DMS153 treated with DMSO at 0.1 percent for 48 hours (cell line): ENCODE data around the gene DMWD.

Source experiments
- DNase-seq: peaks from one replicate; lab custom pipeline; 2025; ENCODE audit not compliant: unreplicated experiment; lab: John Stamatoyannopoulos, UW

The DMWD gene

GRCh38 chr19:45770192-45771101 lies 22.2 kb downstream of the DMWD start:
- peak; percentile 91 for DNase-seq

DNA sequence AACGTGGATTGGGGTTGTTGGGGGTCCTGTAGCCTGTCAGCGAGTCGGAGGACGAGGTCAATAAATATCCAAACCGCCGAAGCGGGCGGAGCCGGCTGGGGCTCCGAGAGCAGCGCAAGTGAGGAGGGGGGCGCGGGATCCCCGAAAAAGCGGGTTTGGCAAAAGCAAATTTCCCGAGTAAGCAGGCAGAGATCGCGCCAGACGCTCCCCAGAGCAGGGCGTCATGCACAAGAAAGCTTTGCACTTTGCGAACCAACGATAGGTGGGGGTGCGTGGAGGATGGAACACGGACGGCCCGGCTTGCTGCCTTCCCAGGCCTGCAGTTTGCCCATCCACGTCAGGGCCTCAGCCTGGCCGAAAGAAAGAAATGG lies 22.8 kb downstream of the DMWD start:
- no peak for DNase-seq

GRCh38 chr19:45768984-45769782 lies 23.5 kb downstream of the DMWD start, which contains the start of gene SIX5:
SIX5 (minus strand) TSS chr19:45769252; CDS start chr19:45768844, 408 bp downstream.
- peak; percentile 87 for DNase-seq

DNA sequence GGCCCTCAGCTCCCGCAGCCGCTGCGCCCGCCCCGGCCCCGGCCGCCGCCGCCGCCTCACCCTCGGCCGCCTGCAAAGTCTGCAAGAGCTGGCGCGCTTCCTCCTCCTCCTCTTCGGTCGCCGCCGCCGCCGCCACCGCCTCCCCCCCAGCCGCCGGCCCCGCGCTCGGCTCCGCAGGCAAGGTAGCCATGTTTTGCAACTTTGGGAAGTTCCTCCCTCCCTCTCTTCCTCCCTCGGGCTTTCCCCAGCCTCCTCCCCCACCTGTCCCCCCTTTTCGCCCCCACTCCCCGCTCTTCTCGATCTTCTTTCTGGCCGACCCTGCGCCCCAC lies 24.0 kb downstream of the DMWD start:
- no peak for DNase-seq

GRCh38 chr19:45767881-45768654 lies 24.6 kb downstream of the DMWD start:
- DNase-seq: no peak

DNA sequence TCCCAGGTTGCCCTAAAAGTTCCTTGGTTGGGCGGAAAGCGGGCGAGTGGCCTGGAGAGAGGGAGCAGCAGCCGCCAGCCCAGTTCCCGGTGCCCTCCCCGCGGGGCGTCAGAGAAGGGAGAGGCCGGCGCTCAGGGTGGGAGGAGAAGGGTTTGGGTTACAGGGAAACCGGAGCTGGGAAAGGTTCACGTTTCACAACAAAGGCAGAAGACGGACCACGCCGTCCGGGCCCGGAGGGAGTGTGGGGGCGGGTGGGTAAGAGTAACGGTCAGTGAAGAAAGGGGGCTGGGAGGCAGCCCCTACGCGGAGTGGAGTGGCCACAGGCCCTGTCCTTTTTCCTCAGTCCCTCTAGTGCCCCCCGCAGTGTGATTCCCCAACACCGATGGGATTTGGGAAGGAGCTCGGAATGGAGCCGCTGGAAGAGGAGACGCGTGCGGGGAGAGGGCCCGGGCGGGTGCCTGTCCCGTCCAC lies 25.2 kb downstream of the DMWD start:
- DNase-seq: no peak

DNA sequence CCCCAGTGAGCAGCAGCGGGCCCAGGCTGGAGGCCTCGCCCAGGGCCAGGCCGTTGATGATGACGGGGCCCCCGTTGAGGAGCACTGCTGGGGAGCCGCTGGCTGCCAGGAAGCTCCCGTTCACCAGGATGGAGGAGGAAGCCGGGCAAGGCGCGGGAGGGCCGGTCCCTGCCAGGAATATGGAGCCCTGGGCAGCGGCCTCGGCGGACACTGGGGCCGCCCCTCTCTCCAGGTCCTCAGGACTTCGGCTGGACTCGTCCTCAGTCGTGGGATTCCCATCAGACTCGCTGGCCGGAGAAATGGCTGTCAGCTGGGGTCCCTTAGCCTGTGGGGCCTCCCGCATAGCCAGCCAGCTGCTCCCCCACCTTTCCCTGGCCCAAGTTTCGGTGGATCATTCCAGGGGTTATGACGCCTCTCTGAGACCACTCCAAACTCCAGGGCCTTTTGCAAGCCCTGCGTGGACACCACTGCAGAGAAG lies 25.7 kb downstream of the DMWD start:
- DNase-seq: no peak

- DNase-seq: no peak
These were observed 26.3 kb downstream of the DMWD start for GRCh38 chr19:45766296-45766868.

- no peak for DNase-seq
These were observed 26.8 kb downstream of the DMWD start for GRCh38 chr19:45765702-45766295.

DNA sequence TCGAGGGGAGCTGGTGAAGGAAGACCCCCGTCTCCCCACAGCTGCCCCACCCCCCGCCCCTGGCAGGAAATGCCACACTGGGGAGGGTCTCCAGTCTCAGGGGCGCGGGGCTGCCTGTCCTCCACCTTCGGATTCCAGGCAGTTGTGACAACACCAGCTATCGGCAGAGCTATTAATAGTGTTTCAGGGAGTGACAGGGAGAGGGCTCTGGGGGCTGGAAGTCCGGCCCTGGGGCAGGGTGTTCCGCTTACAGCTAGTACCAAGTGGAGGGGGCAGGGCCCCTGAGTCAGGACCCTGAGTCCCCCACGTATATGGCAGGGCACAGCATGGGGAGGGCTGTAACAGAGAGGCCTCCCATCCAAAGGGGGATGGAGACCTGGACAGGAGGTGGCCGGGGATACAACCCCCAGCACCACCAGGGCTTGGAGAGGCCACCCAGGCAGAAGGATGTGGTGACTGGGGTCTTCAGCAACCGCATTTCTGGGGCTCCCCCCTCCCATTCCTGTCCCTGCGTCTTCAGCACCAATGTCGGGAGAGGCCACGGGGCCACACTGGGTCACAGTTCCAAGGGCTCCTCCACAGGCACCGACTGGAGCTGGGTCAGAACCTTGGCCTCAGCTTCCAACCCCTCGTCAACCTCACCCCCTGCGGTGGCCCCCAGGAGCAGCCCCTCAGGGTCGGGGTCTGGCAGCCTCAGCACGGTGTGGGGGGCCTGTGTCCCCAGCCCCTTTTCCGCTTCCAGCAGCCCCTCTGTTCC lies 27.5 kb downstream of the DMWD start:
- no peak for DNase-seq

DNA sequence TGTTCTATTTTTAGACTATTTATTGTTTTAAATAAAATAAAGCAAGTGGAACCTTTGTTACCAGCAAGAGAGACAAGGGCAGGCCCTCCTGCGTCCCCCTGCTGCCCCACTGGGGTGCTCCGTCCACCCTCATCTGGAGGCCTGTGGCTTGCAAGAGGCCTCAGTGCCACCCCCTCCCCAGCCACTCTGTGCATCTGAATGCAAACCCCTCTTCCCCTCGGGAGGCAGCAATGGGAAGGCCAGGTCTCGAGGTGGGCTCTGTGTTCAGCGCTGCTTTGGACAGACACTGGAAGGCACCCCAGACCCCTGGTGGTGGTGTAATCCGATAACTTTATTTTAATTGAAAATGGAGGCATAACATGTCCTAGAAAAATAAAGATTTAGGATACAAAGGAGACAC lies 28.2 kb downstream of the DMWD start:
- DNase-seq: no peak

- DNase-seq: no peak
These were observed 28.9 kb downstream of the DMWD start for GRCh38 chr19:45763691-45764294.

DNA sequence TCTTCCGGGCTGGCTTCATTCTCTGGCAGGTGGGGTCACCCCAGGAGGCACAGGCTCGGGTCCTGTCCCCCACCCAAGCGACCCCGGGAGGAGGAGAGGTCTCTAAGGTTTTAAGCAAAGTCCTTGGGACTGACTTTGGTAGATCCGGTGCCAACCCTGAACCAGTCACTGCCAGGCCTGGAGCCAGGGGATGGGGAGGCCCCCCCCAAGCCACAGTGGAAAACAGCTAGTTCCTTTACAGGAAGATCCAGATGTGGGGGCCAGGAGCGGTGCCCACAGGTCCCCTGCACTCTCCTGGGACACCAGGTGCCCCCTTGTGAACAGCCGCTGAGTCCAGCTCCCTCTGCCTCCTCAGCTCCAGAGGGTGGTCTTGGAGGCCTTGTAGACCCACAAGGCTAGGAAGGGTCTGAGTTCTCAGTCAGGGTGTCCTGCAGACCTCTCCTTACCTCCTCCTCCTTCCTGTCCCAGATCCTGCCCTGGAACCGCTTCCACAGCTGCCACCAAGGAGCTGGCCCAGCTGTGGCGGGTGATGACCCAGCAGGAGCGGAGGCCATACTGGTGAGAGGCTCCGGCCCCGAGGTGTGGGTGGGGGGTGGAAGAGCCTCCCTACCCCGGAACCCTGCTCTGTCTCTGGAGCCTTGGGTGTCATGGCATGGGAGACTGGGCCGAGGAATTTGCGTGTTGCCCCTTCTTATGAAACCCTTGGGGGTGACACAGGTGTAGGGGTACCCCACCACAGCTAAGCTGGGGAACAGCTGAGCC lies 29.6 kb downstream of the DMWD start:
- no peak for DNase-seq

- no peak for DNase-seq
These were observed 30.9 kb downstream of the DMWD start for GRCh38 chr19:45761714-45762113.

GRCh38 chr19:45758921-45759320 lies 33.7 kb downstream of the DMWD start:
- no peak for DNase-seq

DNA sequence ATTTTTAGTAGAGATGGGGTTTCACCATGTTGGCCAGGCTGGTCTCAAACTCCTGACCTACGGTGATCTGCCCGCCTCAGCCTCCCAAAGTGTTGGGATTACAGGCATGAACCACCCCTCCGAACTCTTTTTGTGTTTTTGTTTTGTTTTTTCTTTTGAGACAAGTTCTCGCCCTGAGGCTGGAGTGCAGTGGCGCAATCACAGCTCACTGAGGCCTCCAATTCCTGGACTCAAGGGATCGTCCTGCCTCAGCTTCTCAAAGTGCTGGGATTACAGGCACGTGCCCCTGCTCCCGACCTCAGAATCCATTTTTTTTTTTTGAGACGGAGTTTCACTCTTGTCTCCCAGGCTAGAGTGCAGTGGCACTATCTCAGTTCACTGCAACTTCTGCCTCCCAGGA lies 35.0 kb downstream of the DMWD start:
- DNase-seq: no peak

DNA sequence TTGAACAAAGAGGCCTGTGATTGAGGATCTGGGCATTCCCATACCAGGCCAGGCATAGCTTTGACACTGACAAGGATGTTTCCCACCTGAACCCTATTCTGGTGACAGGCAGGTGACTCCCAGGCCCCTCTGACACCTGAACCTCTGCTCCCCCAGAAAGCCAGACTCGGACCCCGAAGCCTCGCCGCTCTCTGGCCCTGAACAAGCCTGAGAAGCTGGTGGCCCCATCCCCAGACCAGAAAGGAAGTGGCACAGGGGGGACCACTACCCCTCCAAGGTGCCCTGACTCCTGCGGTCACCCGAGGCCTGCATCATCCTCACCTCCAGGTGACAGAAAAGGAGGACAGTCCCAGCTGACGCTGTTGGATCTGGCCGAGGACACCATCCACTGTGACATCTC lies 38.3 kb downstream of the DMWD start:
- DNase-seq: no peak

- DNase-seq: no peak
These were observed 39.1 kb downstream of the DMWD start for GRCh38 chr19:45753548-45753947.

- no peak for DNase-seq
These were observed 40.0 kb downstream of the DMWD start for GRCh38 chr19:45752639-45753038.
